Activated CD4-positive, alpha-beta T cell treated with anti-CD3 and anti-CD28 coated beads for 4 hours (primary cell): Measurements from ENCODE around the gene ZNF804A.

Experiments used
- DNase-seq, 2 donors: peaks; one replicate each; pipeline ENCODE4 v3.0.0-alpha.2; 2020

Gene ZNF804A

DNA sequence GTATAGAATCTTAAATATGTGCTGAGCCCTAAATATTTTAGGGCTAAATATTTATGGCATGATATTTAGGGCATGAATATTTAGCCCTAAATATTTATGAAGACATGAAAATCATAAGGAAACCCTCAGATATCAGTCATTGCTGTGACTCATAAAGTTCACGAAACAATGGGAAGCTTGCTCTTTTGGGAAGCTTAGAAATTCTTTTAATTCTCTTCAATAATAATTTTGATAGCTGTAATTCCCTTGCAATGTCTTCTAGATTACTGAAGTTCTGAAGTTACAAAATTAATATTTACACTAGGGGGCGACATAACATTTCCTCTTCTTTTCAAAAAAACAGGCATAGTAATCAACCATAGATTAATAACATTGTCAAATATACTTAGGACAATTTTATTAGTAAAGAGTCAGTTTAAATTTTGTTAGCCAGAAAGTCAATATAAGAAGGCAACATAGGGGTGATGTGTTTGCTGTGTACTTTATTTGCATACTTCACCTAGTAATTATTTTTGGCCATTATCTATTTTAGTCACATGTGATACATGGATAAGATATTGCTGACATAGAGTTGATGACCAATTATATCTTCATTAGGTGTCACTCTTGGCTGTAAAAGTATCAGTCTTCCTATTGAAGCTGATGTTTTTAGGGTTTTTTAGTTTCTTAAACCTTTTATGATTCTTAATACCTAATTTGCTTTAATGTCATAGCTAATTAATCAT lies 13.2 kb downstream of the ZNF804A start:
- no peak for DNase-seq

DNA sequence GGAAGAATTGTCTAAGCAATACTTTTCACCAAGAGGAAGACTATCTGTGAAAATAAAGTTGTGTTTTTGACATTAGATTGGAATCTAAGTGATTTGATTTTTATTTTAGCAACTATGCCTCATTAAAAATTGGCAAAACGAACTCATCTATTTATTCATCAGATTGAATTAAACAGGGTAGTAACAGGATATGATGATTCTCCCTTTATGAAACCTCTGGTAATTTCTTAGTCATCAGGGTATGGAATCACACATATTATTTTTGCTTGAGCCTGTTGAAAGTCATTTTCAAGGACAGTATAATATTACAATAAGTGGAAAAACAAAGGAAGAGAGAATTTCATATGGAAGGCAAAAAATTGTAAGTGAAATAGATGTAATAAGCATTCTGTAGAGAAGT lies 22.0 kb downstream of the ZNF804A start:
- no peak for DNase-seq

DNA sequence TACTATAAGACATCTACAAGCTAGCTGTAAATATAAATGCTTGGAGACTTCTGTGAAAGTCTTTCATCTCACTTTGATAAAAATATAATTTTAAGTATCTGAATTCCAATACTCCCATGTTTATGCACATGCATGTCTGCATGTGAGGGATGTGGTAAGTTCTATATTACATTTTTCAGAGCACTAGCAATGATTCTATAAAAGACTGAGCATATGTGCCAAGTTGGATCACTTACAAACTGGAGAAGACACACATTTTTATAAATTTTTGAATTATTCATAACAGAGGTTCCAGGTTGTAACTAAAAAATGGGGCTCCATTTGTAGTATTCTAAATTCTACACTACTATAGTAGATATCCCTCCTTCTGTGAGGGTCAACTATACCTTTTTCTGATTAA lies 26.0 kb downstream of the ZNF804A start:
- no peak for DNase-seq

DNA sequence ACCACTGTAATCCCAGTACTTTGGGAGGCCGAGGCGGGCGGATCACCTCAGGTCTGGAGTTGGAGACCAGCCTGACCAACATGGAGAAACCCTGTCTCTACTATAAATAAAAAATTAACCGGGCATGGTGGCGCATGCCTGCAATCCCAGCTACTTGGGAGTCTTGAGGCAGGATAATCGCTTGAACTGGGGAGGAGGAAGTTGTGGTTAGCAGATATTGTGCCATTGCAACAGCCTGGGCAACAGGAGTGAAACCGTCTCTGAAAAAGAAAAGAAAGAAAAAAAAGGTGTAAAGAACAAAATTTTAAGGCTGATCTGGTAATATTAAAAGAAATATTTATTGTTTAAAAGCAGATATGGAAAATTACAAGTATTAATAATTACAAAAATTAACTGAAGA lies 29.7 kb downstream of the ZNF804A start:
- no peak for DNase-seq

DNA sequence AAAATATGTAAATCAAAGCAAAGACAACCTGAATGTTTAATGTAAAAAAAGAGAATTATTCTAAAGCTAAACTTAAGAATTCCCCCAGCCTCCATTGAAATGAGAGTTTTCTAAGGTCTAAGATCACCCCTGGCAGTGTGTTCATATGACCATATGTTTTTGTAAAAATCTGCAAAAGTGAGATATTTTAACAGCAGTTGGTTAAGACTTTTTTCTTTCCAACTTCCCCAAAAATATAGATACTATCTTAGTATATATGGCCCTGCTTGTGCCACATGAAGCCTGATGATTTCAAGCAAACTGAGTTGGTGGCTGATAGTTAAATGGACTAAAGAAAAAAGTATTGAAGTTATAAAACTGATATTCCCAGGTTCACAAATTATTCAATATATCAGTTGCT lies 35.4 kb downstream of the ZNF804A start:
- no peak for DNase-seq

DNA sequence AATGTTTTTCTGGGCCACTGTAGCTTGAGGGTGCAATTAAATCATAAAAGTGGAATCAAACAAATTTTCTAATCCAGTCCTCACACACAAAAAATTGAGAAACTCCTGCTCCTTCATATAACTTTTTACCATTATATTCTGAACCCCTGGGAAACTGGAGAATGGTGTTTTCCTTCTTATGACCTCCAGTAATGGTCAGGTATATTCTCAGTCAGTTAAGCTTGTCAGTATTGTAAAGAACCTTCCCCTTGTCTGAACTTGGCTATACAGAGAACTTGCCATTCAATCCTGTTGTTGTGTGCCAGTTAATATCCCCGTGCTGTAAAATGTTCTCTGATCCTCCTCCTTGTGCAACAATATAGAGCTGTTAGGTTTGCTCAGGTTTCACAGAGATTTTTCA lies 39.5 kb downstream of the ZNF804A start:
- no peak for DNase-seq

DNA sequence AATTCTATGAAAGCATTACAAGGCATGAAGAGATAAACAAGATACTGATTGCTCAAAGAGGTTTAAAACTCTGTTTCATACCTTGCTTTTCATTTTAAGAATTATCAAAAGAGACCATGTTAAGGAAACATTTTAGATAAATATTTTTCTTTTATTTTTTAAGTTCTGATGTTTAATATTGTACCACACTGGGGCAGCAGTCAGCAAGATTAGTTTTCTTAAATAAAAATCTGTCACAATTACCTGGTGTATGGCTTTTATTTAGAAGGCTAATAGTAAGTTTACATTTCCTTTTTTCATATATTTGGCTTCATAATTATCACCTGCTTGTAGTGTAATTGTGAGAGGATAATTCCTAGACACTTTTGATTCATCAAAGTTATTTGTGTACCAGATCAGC lies 46.4 kb downstream of the ZNF804A start:
- DNase-seq: no peak

DNA sequence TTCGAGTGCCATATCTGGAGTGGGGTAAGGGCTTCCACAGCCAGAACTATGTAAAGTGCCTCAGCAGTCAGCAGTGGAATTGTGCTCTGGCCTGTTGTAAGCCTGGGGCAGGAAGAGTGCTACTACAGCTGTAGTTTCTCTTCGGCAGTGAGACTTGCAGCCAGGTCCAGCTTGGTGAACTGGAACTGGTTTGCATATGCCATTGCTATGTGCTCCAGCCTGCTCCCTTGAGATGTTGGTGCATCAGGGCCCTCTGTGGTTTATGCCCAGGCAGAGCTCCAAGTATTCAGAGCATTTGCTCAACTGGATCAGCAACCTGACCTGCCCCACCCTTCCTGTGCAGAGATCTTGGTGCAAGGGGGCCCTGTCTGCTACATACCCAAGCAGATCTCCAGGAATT lies 47.8 kb downstream of the ZNF804A start:
- no peak for DNase-seq

DNA sequence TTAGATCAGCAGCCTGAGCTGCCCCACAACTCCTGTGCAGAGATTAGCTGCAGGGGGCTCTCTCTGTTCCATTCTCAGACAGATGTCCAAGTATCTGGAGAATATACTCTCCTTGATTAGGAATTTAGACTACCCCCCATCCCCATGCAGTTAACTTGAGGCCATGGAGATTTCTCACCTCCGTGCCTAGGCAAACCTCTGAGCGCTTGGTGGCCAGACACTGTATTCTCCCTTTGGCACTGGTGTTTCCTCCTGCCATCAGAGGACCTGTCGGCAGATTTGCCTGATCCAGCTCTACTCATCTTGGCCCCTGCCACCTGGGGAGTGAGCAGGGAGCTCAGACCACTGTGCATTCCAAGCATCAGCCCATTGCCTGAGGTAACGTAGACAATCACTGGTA lies 48.3 kb downstream of the ZNF804A start:
- no peak for DNase-seq

DNA sequence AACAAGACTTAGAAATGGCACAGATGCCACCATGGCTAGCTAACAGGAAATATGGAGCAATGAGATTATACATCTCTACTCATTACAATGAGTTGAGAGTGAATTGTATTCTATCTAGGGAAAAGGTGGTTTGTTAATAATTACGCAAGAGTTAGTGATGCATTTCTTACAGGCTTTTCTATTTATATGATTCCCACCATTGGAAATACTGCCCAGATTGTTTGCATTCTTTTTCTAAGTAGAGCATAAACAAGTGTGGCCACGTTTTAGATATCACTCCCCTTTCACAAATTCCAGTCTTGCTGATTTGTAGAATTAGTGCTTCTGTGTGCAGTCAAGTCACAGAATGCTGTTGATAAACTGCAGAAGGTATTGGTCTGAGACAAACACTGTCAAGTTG lies 56.6 kb downstream of the ZNF804A start:
- no peak for DNase-seq

DNA sequence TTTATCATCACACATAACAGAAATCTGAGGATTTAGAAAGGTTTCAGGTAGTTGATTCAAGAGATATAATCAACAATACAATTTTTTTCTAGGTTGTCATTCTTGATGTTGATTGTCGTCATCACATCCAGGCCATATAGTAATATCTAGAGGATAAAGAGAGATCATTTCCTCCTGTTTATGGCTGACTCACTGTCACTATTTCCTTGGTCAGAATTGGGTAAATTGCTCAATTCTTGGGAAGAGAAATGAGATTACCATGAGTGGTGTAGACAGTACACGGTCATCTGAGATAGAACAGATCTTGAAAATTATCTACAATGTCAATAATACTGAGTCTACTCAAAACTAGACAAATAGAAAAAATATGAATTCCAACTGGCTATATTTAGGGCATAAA lies 78.8 kb downstream of the ZNF804A start:
- DNase-seq: no peak

DNA sequence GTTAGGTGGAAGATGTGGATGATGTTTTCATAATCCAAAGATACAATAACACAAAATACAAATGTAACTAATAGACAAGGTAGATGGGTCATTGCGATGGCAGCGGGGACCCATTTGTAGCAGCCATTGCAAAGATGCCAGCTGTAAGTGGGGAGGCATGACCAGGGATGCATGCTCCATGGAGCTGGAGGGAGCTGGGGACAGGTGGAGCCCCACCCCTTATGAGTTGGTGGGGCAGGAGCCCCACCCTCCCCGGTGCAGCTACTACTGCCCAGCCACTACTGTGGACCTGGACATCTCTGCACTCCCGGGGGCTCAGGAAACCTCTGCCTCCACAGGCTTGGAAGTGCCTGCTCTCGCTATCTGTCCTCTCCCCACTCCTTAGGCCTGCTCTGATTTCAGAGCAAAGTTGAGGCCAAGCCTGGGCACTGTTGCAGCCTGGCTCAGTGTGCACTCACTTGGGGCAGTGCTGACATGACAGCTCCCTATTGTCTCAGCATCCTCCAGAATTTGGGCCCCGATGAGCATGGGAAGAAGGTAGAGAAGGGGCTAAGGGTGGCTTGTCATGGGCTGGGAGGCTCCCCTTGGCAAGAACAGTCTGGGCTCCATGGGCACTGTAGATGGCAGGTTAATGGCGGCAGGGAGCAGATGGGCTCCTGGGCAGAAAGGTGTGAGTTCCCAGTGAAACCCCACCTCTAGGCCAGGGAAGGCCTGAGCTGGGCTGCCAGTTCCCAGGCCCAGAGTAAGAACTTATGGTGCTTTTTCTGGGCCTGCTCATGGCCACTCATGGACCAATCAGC lies 81.1 kb downstream of the ZNF804A start:
- no peak for DNase-seq

DNA sequence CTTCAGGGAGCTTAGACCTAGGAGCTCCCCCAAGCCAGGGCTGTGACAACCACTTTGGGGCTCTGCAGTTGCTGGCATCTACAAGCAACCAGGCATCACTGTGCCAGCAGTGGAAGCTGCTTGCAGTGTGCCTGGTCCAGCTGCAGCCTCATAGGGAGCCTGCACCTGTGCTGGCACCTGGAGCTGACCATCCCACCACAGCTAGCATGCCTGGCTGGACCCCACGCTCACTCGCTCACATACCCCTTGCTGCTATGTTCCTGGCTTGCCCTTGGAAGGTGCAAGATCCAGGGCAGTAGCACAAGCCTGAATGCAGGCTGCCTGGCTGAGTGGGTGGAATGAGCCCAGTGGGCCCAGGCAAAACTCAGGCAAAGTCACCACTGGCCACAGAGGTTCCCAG lies 82.5 kb downstream of the ZNF804A start:
- DNase-seq: no peak

DNA sequence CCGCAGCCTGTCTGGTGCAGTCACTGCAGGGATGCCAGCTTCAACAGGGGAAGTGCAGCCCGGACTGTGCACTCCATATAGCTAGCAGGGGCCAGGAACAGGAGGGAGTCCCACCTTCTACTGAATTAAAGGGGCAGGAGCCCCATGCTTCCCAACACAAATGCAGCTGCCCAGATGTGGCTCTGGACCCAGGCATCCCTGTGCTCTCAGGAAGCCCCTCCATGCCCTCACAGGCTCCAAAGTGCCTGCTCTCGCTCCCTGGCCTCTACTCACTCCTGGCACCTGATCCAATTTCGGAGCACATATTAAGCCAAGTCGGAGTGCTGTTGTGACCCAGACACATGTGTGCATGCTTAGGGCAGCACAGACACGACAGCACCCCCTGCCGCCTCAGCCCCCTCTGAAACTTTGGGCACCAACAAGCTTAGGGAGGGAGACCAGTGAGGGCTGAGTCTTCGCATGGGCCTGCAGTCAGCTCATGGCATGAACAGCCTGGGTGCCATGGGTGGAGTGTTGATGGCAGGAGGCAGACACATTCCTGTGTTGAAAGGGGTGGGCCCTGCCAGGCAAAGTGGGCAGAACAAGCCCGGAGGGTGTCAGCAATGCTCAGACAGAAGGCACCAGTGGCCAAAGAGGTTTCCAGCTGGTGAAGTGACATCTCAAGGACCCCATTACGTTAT lies 83.5 kb downstream of the ZNF804A start:
- no peak for DNase-seq

DNA sequence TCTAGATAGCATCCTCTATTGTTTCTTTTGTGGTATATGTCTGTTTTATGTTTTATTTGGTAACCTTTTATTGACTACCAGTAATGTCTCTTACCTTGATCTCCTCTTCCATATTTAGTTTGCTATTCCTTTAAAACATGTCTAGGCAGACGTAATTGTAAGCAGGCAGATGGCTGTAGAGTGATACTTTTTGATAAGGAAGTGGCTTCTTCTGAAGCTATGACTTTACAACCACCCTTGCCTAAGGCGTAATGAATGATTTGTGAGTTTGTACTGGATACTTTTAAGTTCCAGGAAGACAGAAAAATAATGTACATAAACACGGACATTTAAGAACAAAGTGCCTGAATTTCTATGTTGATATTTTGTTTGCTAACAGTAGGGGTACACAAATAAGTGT lies 85.6 kb downstream of the ZNF804A start:
- no peak for DNase-seq

DNA sequence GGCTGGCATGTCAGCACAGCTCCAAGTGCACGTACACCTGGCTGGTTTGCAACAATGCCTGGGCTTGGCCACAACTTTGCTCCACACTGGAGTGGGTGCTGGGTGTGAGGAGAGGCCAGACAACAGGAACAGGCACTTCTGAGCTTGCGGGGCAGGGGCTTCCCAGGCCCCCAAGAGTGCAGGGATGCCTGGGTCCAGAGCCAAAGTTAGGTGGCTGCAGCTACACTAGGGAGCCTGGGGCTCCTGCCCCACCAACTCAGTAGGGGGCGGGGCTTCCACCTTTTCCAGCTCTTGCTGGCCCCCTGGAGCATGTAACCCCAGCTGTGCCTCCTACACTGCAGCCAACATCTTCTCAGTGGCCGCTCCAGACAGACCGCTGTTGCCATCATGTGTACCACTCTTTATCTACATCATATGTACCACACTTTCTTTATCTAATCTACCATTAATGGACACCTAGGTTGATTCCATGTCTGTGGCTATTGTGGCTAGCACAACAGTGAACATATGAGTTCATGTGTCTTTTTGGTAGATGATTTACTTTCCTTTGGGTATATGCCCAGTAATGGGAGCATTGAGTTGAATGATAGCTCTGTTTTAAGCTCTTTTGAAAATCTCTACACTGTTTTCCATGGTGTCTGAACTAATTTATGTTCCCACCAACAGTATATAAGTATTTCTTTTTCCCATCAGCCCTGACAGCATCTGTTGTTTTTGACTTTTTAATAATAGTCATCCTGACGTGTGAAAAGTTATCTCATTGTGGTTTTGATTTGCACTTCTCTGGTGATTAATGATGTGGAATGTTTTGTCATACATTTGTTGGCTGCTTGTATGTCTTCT lies 87.9 kb downstream of the ZNF804A start:
- DNase-seq: no peak

DNA sequence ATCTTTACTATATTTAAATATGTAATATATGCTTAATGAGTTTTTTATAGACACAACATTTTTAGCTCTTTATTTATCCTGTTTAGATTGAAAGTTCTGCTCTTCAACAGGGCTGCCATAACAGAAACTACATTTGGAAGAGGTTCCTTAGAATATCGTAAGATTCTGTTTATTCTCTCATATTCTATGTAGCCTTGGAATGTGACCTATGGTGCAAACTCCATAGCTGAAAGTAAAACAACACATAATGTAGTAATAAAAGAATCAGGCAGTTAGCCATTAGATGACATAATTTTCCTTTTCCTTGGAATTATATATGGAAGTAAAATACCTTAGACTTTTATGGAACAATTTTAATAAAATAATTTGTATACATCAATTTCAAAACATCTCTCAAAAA lies 91.3 kb downstream of the ZNF804A start:
- DNase-seq: no peak

DNA sequence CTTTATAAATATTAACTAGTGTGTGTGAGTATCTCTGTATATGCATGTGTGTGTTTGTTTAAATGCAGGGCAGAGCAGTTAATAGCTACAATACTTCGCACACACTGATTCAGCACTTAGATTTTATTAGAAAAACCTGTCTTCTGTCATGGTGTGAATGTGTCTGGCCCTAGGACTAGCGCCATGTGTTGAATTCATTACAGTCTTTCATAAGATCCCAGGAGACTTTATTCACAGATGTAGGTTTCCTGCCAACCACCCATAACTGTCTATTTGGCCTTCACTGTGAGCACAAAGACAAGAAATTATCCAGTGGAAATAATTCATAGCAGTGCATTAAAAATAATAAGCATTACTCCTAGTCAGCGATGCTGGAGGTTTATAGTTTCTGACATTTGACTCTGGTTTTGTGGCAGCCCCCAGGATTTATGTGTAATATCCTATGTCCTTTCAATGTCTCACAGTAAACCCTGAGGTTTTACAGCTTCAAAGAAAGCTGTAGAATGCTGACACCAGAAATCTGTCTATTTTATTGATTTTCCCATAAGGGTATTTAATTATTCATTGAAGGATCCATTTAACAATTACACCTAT lies 93.9 kb downstream of the ZNF804A start:
- DNase-seq: no peak

DNA sequence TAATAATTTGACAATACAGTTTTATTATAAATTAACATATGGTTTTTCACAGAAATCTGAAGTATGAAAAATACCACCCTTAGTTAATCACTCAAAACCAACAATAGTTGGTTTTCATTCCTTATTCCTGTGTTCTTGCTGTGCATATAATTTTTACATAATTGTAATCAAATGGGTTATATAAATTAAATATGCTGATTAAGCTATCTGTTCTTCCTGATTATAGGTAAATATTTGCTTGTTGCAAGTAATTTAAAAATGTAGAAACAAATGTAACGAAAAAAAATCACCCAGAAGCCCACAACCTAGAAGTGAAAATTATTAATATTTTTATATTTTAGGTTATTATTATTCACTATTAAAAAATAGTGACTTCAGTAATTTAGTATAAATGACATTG lies 98.3 kb downstream of the ZNF804A start:
- no peak for DNase-seq

DNA sequence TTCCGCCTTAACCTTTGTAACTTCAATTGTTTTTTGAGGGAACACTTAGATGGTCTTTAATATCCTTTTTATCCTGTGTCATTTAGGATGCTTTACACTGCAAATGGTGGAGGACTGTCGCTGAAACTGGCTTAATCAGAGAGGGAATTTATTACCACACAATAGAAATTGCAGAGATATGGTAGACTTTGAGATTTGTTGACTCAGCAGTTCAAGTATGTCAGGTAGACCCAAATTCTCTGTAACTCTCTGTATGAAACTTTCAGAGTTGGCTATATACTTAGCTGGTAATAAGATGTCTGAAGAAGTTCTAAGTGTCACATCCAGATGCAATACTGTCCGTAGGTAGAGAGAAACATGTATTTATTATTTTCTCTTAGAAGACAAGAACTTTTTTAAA lies 100.1 kb downstream of the ZNF804A start:
- DNase-seq: no peak

DNA sequence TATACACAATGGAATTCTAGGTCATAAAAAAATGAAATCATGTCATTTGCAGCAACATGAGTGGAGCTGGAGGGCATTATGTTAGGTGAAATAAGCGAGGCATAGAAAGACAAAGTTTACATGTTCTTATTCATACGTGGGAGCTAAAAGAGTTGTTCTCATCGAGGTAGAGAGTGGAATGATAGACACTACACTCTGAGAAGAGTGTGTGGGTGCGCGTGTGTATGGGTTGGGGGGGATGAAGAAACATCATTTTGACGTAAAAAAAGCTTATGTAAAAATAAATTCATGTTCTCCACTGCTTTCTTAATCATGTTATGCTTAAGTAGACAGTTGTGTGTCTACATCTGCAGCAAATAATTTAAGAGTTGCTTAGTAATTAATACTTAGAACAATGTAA lies 123.6 kb downstream of the ZNF804A start:
- DNase-seq: no peak

DNA sequence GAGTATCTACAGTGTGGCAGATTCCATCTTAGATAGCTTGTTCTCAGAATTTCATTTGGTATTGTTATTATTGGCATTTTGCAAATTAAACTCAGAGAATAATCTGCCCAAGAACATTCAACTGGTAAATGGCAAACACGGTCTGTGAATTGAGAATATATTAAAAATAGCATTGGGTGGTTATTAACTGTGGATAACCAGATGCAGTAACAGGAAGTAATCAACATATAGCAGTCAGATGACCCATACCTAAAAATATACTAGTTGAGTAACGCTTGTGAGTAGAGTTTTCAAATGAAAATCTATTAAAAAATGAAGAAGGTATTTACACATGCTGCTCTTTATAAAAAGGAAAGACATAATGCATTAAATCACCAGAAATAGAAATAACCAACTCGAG lies 129.5 kb downstream of the ZNF804A start:
- no peak for DNase-seq

DNA sequence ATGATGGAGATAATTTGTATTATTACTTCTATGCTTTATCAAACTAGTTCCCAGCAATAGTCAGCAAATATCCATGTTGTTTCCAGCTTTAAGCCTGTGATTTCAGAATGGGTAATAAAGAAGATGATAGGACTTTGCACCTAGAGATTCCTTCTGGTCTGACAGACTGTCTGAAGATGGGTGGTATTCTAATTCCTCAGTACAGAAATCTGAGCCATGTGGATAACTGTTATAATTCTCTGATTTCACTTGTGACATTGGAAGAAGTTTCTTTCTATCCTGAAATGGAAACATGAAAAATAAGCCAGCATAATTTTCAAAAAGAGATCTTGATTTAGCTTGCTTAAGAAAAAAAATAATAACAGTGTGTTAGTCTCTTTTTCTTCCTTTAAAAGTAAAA lies 130.1 kb downstream of the ZNF804A start:
- DNase-seq: no peak
